ENCODE measurements around the gene AMIGO1.
"Not testable (repeated sequence)": the region's sequence is repeated elsewhere in the genome, so short reads cannot be mapped to it uniquely, and the experiment has no call there.

Gene AMIGO1

GRCh38 chr1:109483672-109484518, 25.6 kb downstream of the AMIGO1 start, which contains the start of gene ATXN7L2:
TSS of gene ATXN7L2 (plus strand) at chr1:109483905. CDS start at chr1:109483954, 49 bp downstream.
- peak; percentile 82 for DNase-seq (ENCODE audit: low read depth)

- no peak for DNase-seq (ENCODE audit: low read depth)
These were observed 26.5 kb downstream of the AMIGO1 start for GRCh38 chr1:109482791-109483671.

GRCh38 chr1:109482242-109482641, 27.3 kb downstream of the AMIGO1 start:
- DNase-seq (ENCODE audit: low read depth) = no peak

- DNase-seq (ENCODE audit: low read depth) = no peak
These were observed 27.9 kb downstream of the AMIGO1 start for GRCh38 chr1:109481646-109482045.

- DNase-seq (ENCODE audit: low read depth) = no peak
These were observed 29.6 kb downstream of the AMIGO1 start for GRCh38 chr1:109479901-109480300.

GRCh38 chr1:109479311-109479710, 30.2 kb downstream of the AMIGO1 start:
- no peak for DNase-seq (ENCODE audit: low read depth)

GRCh38 chr1:109478806-109479205, 30.7 kb downstream of the AMIGO1 start:
- DNase-seq (ENCODE audit: low read depth) = no peak

GRCh38 chr1:109477821-109478220, 31.7 kb downstream of the AMIGO1 start:
- no peak for DNase-seq (ENCODE audit: low read depth)

- no peak for DNase-seq (ENCODE audit: low read depth)
These were observed 32.7 kb downstream of the AMIGO1 start for GRCh38 chr1:109476825-109477224.

- DNase-seq (ENCODE audit: low read depth) = no peak
These were observed 34.3 kb downstream of the AMIGO1 start for GRCh38 chr1:109475261-109475660.

- no peak for DNase-seq (ENCODE audit: low read depth)
These were observed 34.8 kb downstream of the AMIGO1 start for GRCh38 chr1:109474697-109475096.

- DNase-seq (ENCODE audit: low read depth) = not testable (repeated sequence)
These were observed 36.1 kb downstream of the AMIGO1 start for GRCh38 chr1:109473284-109474057.

GRCh38 chr1:109472779-109473178, 36.7 kb downstream of the AMIGO1 start:
- no peak for DNase-seq (ENCODE audit: low read depth)

- no peak for DNase-seq (ENCODE audit: low read depth)
These were observed 39.3 kb downstream of the AMIGO1 start for GRCh38 chr1:109470245-109470644.

GRCh38 chr1:109468903-109469302, 40.6 kb downstream of the AMIGO1 start:
- DNase-seq (ENCODE audit: low read depth) = no peak

- DNase-seq (ENCODE audit: low read depth) = no peak
These were observed 41.5 kb downstream of the AMIGO1 start for GRCh38 chr1:109468061-109468460.

- DNase-seq (ENCODE audit: low read depth) = no peak
These were observed 42.2 kb downstream of the AMIGO1 start for GRCh38 chr1:109467301-109467777.

- no peak for DNase-seq (ENCODE audit: low read depth)
These were observed 42.9 kb downstream of the AMIGO1 start, which contains the start of gene SYPL2 for GRCh38 chr1:109466452-109467300. TSS of gene SYPL2 (plus strand) at chr1:109466546. CDS start at chr1:109466844, 298 bp downstream.

GRCh38 chr1:109466125-109466451, 43.4 kb downstream of the AMIGO1 start:
- no peak for DNase-seq (ENCODE audit: low read depth)

- no peak for DNase-seq (ENCODE audit: low read depth)
These were observed 51.7 kb downstream of the AMIGO1 start for GRCh38 chr1:109457819-109458218.
